CD4-positive, alpha-beta T cell treated with Interferon gamma for 1 hour (primary cell): ENCODE data around the gene ZFHX3.

Experiments
- DNase-seq: peaks from one replicate; pipeline ENCODE4 v3.0.0-alpha.2; 2020

The ZFHX3 gene

DNA sequence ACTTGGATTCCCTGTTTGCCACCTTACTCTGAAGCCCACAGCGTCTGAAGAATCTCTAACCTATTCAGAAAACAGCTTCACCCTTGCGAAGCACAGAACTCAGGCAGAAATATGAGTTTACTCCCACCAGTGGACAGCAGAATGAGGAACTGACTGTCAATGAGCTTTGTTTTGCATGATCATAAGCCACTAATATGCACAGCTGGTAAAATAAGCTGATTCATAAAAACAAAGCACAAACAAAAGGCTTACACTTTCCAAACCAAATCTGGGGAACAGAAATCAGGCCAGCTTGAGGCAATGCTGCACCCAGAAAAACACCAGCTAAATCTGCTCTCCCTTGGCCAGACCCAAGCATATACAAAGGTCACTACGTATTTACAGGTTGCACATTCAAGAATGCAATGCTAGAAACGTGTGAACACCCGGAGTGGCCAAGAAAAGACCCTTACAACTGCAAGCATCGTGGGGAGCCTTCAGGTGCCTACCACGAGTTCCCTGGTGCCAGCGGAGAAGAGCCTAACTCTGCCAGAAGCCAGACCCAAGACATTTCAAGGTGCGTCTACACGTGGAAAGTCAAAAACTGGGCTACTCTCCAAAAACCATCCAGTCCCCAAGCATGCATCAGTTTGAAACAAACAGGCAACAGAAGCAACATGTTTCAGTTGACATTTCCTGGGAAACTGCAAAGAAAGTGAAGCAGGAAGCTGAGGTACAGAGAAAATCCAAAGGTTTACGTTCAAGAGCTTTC is 207.1 kb downstream of the ZFHX3 start:
- no peak for DNase-seq

DNA sequence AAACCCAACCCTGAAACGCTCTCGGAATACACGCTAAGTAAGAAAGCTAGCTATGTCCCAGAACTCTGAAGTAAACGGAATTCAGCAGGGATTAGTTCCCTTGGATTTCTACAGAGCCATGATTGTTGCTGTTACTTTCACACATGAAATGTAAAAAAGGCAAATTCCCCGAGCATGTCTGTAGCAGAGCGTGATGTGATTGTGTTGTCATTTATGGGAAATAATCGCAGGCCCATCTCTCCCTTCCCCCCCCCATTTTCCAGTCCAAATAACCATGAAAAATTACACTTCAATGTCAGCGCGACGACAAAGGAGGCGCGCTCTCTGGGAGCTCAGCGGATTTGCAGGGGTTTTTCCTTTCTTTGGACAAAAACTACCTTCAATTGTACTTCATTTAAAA is 209.0 kb downstream of the ZFHX3 start:
- DNase-seq, result no peak

- no peak for DNase-seq
These were observed 209.4 kb downstream of the ZFHX3 start for GRCh38 chr16:72838586-72838910.

- no peak for DNase-seq
These were observed 209.9 kb downstream of the ZFHX3 start for GRCh38 chr16:72837846-72838585.

DNA sequence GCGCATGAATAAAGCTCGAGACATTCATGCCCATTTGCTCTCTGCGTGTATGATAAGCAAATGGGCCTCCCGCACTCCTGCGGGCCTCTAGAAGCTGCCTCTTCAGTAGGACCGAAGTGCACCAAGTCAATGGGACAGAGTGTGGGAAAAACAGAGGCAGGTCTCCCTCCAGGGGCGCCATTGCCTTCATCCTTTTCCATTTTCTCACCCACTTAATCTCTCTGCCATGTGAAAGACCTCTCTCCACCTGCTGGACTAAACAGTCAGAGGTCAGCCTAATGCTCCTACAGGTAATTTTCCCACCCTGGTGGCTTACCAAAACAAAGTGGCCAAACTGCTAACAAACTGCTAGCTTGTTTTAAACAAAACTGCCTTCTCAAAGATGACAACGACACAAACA is 210.9 kb downstream of the ZFHX3 start:
- DNase-seq, result no peak

DNA sequence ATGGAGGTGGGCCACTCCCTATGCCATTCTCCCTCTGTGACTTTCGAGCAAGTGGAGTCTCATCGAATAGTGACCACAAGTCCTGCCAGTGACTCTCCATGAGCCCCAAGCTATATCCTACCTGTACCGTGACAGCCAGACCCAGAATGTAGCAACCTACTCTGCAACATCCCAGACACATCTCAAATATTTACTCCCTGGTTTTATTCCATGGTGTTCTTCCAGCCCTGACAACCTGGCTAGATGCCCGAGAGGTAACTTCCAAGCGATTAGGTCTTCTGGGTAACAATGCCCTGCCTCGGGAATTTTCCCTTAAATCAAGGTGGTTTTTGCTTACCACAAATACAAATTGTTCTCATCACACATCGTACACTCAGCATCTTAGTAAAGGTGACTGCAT is 211.7 kb downstream of the ZFHX3 start:
- no peak for DNase-seq

DNA sequence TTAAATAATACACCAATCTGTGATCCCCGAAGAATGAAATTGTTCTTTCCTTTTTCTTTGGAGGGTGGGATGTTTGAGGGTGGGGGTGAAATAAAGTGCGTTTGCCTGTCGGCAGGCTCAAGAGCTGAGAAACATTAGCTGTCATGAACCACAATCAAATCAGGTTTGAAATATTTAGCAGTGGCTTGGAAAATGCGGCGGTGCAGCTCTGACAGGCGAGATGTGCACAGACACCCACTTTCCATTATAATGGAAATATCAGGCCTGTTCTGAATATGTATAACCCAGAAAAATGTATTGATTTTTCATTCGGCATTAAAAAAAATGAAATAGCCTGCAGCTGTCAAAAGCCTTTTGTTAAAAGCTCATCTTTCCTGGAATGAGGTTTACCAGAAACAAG is 212.8 kb downstream of the ZFHX3 start:
- no peak for DNase-seq

DNA sequence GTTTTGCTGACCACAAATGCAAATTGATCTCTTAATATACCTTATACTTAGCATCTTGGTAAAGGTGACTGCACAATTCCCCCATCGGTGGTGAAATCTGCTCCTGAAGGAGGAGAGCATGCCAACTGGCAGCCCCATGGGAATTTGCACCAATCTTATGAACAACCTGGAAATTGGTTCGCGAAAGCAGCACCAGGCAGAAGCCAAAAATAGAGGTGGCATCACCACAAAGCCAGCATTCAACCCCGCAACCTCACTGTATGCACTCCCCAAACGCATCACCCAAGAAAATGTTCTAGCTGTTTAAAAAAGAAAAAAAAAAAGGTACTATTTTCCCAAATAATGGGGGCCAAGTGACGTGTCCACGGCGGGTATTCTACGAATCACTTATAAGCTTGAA is 213.4 kb downstream of the ZFHX3 start:
- no peak for DNase-seq

- no peak for DNase-seq
These were observed 214.0 kb downstream of the ZFHX3 start for GRCh38 chr16:72833969-72834368.

DNA sequence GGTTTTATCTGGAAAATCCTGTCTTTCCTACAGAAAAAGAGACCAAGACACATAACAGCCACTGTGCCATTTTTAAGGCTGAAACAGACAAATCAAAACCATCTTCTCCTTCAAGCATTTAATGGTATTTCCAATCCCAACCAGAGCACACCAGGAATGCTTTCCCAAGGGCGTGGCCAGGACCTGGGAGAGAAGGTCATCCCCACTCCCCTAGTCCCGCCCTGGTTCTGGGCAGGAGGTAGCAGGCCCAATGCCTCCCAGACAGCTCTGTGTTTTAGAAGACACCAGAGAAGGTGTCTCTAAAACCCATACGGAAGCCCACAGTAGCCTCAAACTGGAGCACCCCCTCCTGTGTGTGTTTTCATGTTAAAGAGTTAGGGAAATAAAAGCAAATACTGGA is 214.4 kb downstream of the ZFHX3 start:
- no peak for DNase-seq

GRCh38 chr16:72832621-72833248 is 215.2 kb downstream of the ZFHX3 start:
- peak; percentile 46 for DNase-seq

GRCh38 chr16:72829846-72830775 is 217.8 kb downstream of the ZFHX3 start:
- DNase-seq, result no peak

GRCh38 chr16:72827866-72828265 is 220.1 kb downstream of the ZFHX3 start:
- DNase-seq, result no peak

DNA sequence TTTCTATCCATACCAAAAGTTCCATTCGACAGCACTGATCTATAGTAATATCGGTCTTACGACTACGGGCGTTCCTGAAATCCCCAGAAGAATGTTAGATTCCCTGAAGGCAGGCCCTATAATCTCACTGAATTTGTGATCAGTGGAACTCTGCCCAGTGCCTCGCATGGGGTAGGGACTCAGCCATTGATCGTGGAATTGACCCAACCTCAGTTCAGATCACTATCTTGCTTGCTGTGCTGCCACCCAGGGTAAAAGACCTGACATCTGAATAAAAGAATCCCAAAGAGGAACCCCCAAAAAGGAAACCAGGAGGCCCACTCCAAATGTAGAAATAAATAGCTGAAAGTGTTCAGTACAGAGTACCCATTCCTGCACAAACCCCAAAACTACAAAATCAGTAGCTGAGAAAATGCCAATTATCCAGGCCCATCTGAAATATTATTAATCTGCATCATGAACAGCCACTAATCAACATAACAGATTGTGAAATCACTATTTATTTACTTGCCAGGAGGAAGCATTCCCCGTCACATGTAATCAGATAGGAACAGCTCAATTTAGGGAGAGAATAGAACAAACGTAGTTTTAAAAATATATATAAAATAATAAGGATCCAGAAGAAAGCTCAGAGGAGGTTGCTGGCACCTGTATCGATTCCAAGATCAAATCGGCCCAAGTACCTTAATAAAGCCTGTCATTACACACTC is 221.9 kb downstream of the ZFHX3 start:
- DNase-seq, result no peak

- no peak for DNase-seq
These were observed 223.2 kb downstream of the ZFHX3 start for GRCh38 chr16:72824761-72825160.

DNA sequence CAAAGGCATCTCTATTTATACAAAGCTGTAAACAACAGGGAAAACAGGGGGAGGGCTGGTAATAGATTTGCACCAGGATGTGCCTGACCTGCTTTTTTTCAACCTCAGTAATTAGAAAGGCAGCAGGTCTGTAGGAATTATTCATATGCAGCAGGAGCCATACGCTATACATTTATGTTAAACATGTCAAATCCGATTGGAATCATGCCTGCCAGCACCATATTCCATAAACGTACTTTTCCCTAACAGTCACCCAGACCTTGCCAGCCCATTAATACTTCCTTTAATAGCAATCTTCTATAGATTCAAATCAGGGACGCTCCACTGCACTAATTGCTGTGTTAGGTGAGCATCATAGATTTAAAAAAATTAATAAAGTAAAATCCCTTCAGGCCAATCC is 223.9 kb downstream of the ZFHX3 start:
- DNase-seq, result no peak

- DNase-seq, result no peak
These were observed 226.6 kb downstream of the ZFHX3 start for GRCh38 chr16:72821185-72821950.

DNA sequence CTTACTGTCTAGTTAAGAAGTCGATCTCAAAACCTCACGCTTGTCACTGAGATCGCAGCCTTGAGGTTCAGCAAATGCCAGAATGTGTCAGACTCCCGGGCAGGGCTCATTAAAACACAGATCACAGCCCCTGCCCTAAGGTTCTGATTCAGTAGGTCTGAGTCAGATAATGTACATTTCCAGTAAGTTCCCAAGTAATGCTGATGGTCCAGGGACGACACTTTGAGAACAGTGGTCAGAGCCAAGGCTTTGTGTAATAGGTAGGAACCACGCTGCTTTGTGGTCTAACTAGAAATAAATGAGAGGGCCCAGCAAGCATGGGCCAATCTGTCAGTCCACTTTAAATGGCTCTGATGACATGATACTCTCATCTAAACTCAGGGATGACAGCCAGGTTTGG is 228.6 kb downstream of the ZFHX3 start:
- DNase-seq, result no peak

DNA sequence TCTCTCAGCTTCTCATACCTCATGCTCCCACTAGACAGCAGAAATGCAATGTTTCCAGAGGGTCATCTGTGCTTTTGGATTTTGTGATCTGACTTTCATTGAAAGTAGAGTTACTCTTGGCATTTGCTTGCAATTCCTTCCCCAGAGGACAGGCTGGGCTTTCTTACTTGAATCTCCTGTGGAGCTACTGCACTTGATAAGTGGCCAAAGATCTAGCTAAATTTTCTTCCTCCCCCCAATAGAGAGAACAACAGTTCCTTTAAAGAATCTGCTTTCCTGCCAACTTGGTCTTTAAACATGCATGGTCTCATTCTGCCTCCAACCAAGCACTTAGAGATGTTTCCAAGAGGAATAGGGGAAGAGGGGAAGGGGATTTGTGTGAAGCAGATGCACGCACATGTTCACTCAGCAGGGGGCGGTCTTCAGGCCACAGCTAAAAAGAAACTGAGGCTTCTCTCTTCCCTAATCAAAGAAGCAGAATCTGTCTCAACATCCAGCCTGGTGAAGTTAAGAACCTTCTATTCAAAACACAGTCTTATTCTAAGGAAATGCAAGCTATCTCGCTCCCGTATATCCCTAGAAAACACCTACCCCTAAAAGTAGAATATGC is 229.6 kb downstream of the ZFHX3 start:
- DNase-seq, result no peak

DNA sequence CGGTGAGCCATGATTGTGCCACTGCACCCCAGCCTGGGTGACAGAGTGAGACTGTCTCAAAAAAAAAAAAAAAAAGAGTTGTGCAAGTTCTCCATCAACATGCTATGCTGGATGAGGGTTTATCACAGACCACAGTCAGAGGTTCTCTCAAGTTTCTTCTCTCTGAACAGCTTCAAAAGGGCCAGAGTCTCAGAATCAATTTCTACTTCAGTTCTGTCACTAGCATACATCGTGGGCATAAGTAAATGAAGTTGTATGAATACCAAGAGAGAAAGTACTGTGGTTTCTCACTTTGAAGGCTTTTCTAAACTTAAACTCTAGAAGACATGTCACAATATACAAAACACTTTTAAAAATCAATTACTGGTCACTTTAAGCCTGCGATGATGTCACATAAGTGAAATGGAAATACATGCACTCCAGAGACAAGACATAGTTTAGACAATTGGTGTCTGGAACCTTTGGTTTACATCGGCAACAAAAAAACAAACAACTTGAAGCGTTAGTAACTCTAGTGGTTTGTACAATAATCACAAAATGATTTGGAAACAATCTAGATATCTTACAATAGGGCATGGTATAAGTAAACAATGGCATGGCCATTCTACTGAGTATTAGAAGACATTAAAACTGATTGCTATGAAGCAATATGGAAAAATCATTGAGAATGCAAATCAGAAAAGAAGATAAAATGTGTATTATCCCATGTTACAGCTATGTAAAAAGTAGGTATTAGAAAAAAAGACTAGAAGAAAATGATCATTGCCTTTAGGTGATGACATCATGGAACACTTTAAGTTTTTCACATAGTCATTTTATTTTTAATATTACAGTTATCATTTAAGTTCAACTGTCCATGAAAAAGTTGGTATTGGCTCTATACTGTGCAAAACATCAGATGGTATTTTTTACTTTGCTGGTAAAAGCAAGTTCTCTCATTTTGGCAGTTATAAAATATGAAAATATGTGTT is 232.3 kb downstream of the ZFHX3 start:
- no peak for DNase-seq
